Gastrocnemius medialis (tissue), 4 donors: ENCODE measurements around the gene TASOR2.

ENCODE experiments used
- CTCF ChIP-seq, 5 experiments: fragments of 450-650 bp in 3 of 5; fragments of 200-600 bp in 2 of 5; sonication (generic) in 2 of 5; IDR thresholded peaks in 4 of 5; conservative IDR thresholded peaks in 1 of 5; 1 replicate in 4 of 5; 2 replicates in 1 of 5; pipeline ENCODE4 v1.5.1; 2016 to 2019; ENCODE audit warnings: antibody characterized with exemption in 5 of 5, mild to moderate bottlenecking in 3 of 5, moderate library complexity in 3 of 5
- POLR2A ChIP-seq, 2 donors: fragments of 450-650 bp; IDR thresholded peaks; one replicate each; pipeline ENCODE4 v1.6.1; 2017; ENCODE audit warnings: antibody characterized with exemption in 2 of 2, mild to moderate bottlenecking in 2 of 2, moderate library complexity in 2 of 2

GRCh38 chr10:5659702-5660528 lies 24.7 kb upstream of the TASOR2 start:
- TF ChIP-seq CTCF (IDR thresholded peaks at IDR 0.05 in 4 of 5, conservative IDR thresholded peaks at IDR 0.05 in 1 of 5): no peak
- TF ChIP-seq POLR2A (IDR thresholded peaks at IDR 0.05): no peak
